Cerebellar nuclear complex (tissue), 1 donor: ENCODE data around the gene RANBP17.
"Not testable (repeated sequence)": the region's sequence is repeated elsewhere in the genome, so short reads cannot be mapped to it uniquely, and the experiment has no call there.

Experiments
- DNase-seq, 2 experiments: peaks; one replicate each; lab custom pipeline; 2025; lab: John Stamatoyannopoulos, UW

Gene RANBP17

DNA sequence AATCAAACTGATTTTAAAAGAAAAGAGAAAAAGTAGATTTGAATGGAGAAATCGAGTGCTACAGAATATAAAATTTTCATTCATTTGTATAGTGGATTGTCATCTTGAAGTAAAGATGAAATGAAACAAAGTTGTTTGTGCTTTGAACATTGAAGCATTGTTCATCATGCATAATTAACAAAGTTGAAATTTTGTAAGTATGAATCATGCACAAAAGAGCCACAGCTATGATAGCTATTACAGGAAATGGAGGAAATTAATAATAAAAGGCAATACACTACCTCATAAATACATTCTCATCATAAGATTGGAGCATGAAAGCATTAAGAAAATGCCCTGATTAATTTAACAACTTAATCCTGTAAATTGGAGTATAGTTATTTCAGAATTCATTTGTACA is 293.8 kb downstream of the RANBP17 start:
- DNase-seq: no peak

DNA sequence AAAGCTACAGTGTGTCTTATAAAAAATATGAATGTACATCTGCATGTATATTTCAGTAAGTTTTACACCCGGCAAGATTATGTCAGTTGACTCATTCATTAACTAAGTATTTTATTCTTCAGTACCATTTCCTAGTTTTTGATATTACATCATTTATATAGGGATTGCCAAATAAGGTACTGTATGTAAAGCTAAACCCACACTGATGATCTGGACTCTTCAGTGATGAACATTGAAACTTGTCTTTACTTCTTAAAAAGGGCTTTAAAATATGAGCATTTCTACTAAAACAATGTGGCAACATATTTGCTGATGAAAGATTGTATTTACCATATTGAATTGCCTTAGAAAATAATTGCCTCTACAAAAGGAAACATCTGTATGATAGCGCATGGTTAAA is 295.5 kb downstream of the RANBP17 start:
- DNase-seq: no peak

DNA sequence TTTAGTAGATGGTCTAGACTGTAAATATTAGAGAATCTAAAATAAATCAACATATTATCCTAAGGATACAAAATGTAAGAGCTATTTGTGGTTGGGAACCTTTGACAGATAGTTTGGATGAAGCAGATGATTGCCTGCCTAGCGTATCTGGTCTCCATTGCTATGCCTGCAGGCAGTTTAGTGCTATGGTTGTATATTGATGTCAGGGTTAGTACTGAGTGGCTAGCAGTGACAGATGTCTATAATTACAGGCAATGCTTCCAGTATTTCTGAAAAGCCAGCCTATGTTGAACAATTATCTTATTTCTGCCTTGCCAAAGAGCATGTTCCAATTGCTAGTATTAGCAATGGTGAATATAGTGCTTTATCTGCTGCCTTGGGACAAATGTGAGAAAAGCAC is 296.0 kb downstream of the RANBP17 start:
- DNase-seq: no peak

DNA sequence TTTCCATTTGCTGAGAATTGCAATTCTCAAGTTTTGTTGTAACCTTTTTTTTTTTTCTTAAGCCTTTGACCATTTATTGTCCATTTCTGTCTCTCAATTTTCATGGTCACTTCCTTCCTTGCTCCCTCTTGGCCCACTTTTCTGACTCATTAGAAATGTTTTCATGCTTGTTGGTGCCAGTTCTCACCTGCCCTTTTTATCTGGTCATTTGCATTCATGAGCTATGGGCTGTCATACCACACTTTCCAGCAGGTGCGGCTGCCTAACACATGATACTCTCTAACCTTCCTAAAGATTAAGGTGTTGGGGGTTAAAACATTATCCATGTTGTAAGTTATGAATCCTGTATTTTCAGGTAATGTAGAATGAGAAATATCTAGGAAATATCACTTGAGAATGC is 296.8 kb downstream of the RANBP17 start:
- no peak for DNase-seq

DNA sequence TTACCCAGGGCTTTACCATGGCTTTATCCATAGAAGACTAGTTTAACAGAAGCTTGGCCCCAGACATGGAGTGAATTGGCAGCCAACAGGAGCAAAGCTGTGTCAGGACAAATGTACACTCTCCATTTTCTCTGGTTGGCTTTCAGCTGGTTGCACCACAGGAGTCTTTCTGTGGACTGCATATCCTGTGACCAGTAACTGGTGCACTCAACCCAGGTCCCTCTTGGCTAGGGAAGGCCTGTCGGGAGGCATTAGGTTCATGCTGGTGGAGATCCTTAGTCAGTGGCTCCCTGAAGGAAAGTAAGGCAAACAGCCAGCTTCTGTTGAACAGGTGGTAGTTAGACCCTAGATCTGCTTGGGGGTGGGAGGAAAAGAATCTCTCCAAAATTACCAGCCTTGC is 300.3 kb downstream of the RANBP17 start:
- peak; percentile 94 for DNase-seq

DNA sequence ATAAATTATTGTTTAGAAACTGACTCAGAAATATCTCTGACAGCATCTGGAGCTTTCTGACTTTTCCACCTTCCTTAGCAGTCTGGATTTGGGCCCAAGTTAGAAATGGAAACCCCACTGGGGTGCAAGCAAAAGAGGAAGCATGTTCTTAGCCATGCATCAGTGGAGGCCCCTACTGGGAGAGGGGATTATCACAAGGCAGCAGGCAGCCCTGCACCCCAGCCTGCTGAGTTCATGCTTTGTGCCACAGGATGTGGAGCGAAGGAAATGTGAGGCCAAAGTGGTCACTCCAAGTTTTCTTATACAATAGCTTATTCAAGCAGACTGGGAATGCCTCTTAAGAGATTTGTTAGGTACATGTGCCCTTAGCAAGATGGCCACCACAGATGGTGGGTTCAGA is 300.8 kb downstream of the RANBP17 start:
- DNase-seq: peak in 1 of 2 experiments; percentile 83

DNA sequence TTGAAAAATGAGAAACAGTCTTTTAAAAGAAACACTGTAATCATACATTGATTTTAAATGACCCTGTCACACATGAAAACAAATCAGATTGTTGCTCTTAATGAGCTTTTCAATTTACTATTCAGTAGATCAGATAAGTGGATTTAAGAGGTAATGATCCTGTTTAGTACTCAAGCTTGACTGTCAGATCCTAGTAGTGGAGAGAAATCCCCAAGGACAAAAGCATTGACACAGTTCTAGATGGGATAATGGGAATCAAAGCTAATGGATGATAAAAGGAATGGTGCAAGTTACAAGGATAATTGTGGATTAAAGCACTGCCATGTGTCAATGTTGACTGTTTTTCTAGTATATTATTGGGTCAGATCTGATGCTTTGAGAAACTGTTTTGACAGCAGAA is 304.9 kb downstream of the RANBP17 start:
- no peak for DNase-seq

DNA sequence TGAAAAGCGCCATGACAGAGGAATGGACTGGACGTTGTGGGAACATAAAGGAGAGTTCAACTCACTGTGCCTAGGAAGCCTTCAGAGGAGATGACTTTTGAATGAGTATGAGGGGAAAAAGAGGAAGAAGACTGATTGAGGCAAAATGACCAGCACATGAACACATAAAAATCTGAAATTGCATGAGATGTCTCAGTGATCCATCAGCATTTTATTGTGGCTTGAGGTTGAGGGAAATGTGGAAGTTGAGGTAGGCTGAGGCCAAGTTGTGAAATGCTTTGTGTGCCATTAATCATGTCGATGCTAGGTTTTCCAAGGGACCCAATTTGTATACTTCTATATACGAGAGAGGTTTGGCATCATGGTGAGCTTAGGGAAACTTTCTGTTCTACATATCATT is 306.4 kb downstream of the RANBP17 start:
- no peak for DNase-seq

DNA sequence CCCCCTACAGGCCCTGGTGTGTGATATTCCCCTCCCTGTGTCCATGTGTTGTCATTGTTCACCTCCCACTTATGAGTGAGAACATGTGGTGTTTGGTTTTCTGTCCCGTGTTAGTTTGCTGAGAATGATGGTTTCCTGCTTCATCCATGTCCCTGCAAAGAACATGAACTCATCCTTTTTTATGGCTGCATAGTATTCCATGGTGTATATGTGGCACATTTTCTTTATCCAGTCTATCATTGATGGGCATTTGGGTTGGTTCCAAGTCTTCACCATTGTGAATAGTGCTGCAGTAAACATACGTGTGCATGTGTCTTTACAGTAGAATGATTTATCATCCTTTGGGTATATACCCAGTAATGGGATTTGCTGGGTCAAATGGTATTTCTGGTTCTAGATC is 313.1 kb downstream of the RANBP17 start:
- not testable (repeated sequence) for DNase-seq

DNA sequence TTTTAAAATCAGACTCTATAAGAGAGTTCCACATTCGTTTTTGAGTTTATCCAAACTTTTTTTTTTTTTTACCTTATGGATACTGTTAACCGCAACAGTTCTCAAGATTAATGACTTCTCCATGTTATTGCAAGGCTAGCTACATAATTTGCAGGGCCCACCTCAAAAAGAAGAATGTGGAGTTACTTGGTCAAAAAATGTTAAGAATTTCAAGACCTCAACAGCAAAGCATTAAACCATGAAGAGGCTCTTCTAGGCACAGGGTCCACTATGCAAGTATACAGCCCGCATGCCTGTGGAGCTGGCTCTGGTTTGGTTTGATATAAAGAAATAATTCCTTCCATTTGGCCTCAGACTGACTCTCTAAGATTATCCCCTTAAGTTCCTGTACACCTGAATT is 313.9 kb downstream of the RANBP17 start:
- no peak for DNase-seq

DNA sequence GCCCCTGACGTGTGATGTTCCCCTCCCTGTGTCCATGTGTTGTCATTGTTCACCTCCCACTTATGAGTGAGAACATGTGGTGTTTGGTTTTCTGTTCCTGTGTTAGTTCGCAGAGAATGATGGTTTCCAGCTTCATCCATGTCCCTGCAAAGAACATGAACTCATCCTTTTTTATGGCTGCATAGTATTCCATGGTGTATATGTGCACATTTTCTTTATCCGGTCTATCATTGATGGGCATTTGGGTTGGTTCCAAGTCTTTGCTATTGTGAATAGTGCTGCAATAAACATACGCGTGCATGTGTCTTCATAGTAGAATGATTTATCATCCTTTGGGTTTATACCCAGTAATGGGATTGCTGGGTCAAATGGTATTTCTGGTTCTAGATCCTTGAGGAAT is 316.4 kb downstream of the RANBP17 start:
- DNase-seq: not testable (repeated sequence)

DNA sequence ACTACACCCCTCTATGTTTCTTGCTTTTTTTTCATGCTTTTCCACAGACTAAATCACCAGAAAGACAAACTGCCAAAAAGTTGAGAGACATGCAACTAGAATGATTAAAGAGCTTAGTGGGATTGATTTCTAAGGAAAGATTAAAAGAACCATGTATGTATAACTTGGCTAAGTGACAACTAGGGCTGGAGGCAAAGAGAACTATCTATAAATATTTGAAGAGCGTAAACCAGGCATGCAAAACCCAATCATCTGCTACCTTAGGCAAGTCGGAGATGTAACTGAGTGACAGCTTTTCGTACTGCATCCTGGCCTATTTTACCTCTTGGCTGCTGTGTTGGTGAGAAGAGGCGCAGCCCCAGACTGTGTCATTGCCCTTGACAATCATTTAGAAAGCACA is 326.2 kb downstream of the RANBP17 start:
- no peak for DNase-seq

DNA sequence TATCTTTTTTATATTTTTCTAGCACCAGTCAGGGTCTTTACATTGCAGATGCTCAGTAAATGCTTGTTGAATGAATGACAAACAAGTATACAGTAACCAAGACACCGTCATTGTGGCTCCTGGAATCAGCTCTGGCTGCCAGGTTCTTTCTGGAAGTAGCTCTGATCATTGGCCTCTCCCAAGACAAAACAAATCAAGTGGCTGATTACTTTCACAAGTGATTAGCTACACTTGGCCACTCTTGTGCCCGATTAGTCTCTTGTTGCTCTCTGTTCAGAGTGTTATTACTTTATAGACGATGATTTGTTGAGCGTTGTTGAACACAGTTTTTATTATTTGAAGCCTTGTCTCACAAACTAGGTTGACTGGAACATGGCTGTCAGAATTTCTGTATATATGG is 327.6 kb downstream of the RANBP17 start:
- no peak for DNase-seq

DNA sequence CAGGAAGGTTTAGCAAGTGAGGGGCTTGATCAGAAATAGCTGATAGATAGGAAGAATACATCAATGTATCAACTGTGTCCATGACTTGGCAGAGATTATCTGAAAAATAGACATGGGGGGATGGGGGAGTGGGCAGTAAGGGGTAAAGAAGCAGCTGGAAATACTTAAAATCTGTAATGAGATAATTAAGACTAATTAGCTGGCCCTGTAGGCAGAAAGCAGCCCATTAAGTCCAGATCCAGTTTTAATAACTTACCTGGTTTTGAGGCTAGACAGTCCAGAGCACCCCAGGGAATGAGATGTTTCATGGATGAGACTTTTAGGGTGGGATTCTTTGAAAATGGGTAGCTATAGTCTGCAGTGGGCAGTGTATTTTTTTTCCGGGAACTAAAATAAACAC is 330.3 kb downstream of the RANBP17 start:
- DNase-seq: no peak

DNA sequence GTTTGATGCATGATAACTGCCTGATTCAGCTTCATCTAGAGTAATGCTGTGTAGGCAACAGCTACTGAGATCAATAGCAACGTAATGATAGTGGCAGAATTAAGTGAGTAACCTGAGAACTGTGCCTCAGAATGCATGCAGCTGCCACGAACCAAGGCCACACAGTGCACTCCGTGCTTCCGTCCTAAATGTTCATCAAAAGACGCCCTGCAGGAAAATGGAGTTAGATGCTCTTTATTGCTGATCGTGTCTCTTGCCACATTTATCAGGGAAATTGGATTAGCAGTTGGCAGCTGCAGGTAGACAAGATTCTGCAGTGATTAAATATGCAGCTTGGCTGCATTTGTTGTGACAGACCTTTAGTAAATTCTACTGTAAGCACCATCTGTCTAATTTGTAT is 339.5 kb downstream of the RANBP17 start:
- DNase-seq: no peak

DNA sequence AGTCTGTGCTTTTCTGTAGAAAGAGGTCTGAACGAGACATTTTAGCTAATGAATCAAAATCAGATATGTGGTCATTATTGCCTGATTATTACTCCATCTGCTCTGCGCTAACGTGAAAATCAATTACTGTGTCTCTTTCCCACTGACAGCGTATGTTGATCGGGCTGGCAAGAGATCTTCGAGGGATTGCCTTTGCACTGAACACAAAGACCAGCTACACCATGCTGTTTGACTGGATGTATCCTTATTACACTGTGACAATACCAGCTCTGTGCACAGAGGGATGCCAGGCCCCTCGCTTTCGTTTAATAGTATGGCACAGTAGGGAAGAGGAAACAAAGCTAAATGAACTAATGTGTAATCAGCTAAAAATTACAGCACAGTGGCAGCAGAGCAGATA is 343.6 kb downstream of the RANBP17 start:
- no peak for DNase-seq

DNA sequence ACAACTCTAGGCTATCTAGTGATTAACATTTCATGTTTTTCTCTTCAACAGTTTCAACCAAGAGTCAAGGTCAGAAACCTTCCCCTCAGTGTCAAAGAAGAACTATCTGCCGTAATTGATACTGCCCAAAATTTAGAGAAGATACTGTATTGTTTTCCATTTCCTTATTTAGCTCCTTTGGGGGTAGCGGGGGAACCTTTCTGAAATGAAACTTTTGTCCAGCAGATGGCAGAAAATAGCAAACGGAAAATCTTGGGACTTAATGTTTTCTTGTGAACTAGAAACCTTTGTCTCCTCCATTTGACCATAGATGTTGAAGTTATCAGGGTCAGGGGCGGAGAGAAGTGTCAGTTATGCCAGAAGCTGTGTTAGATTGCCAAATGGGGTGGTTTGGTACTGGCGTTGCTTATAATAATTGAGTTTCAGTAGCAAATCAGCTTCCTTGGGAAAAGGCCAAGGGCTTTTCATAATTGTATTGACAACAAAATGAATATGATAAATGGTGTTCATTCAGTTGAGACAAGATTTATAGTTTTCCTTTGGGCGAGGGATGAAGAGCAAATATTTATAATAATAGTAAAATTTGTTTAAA is 345.5 kb downstream of the RANBP17 start:
- no peak for DNase-seq

DNA sequence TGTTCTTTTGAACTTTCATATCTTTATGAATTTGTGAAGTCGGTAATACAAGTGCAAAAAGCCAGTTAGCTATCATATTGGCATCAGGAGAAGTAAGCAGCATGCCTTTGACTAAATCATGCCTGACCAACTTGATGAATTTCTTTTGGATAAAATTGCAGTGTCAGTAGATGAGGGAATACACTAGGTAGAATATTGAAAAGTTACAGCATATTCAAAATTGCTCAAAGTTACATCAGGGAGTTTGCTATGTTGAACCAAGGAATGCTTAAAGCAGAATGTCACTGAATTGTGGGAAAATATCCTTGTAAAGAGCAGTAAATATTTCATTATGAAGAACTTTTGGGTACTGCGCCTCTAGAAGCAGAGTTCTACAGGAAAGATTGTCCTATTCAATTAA is 360.1 kb downstream of the RANBP17 start:
- no peak for DNase-seq

DNA sequence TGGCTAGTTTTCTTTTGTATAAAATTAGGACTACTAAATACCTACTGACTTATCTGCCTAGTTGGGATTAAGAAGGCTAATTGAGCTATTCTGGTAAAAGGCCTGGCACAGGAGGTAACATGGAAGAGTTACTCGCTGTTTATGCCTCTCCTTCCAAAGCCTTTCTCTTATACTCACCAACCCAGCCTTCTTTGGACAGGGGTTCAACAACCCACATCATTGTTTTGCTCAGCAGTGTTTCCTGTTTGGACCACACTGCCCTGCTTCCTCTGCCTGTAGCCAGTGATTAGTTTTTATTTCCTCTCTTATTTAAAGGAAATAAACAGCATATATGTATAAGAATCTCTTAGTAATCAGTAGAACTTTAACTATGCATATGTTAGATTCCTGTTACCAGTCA is 362.1 kb downstream of the RANBP17 start:
- DNase-seq: no peak

DNA sequence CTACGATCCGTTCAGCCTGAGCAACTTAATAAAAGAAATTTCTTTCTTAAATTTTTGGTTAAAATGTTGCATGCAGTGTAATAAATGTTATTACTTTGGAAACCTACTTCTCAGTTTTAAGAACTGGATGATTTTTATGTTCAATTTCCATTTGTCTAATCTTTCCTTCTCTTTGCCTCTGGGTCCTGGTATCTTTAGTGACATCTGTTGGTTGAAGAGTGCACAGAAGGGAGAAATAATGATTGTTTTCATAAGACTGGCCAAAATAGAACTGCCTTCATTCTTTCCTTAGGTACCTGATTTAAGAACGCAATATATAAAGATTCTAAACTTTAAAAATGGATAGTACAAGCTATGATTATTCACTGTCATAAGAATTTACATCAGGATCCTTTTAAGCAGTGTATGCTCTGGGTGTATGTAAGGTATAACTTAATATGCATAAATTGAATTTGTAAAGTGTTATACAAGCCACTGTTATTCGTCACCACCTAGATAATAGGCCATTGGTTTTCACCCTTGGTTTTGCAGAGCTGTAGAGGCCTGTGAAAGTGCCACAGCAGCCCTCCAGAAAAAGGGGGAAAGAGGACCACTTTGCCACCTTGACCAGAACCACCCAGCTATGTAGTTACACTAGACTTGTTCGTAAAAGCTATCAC is 364.4 kb downstream of the RANBP17 start:
- no peak for DNase-seq

DNA sequence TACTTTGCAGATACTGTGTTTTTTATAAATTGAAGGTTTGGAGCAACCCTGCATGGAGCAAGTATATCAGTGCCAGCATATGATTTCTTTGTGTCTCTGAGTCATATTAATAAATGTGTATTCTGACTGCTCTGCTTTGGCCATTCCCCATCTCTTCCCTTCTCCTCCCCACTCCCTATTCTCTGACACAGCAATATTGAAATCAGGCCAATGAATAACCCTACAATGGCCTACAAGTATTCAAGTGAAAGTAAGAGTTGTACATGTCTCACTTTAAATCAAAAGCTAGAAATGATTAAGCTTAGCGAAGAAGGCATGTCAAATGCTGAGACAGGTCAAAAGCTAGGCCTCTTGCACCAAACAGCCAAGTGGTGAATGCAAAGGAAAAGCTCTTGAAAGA is 365.0 kb downstream of the RANBP17 start:
- DNase-seq: no peak

DNA sequence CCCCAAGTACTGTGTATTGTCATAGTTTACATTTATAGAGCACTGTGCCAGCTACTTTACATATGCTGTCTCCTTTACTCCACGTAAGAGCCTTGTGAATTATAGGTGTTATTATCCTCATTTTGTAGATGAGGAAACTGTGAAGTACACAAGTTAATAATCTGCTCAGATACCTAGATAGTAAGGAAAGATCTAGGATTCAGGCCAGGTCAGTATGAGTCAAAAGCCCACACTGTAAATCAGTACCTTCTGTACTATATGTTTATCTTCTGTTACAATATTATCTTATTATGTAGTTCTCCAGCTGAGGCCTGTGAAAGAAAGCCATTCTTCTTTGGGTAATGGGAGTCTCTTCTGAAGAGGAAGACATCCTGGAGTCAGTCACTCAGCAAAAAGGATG is 374.8 kb downstream of the RANBP17 start:
- no peak for DNase-seq

DNA sequence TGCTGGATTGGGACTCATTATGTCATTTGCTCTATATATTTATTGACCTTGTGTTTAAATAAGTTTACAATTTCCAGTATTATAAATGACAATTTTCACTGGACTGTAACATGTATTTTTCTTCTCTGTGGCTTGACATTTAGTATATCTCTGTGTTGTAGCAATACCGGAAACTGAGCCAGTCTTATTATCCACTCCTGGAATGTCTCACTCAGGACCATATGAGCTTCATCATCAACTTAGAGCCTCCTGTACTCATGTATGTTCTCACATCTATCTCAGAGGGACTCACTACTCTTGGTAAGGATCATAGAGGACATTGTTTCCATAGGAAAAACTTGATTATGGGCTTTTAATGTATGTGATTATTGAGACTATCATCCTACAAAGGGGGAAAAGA is 380.7 kb downstream of the RANBP17 start:
- DNase-seq: no peak

DNA sequence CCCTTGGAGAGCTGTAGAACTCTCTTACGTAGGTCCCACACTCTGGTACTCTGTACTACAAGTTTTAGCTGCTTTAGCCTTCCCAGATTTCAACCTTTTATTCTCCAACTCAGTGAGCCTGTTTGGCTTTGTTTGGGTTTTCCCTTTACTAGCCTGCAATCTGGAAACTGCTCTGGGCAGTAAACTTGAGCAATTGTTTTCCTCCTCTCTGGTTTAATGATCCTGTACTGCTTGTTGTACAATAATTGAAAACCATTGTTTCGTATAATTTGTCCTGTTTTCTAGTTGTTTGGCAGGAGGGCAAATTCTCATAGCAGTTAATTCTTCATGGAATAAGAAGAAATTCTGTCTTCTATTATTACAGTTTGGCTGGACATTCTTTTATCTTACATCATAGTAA is 384.4 kb downstream of the RANBP17 start:
- DNase-seq: no peak
